CD8-positive, alpha-beta memory T cell (primary cell): ENCODE results near the gene RAD23B. TPM values are rescaled to one million over a fixed set of nuclear protein-coding genes. Genes with fewer than 3 reads are reported as not detected.
A peak's percentile ranks its signal among the peaks of the same experiment; 100 is the strongest.

Experiments used
- CTCF ChIA-PET: fragments of 350-600 bp; sonication (Branson Sonifier 250); formaldehyde crosslinking; loops from one replicate; lab custom pipeline; 2021; ENCODE audit warnings: antibody characterized with exemption; lab: Charles Lee
- POLR2A ChIA-PET: fragments of 350-600 bp; sonication (Branson Sonifier 250); formaldehyde crosslinking; loops from one replicate; lab custom pipeline; 2021; ENCODE audit warnings: antibody characterized with exemption; lab: Charles Lee
- DNase-seq, 5 donors: peaks; one replicate each; pipeline versions ENCODE4 v3.0.0 to v3.0.0-alpha.2; 2020 to 2022; ENCODE audit warnings: mixed read lengths in 1 of 5
- H3K27ac ChIP-seq: one replicate; pipeline ENCODE4 v1.7.0; 2013; ENCODE audit warnings: low read depth, mild to moderate bottlenecking, low read length, moderate library complexity
- H3K27me3 ChIP-seq: 2 replicates; pipeline ENCODE4 v1.7.0; 2013; ENCODE audit warnings: low read length, mild to moderate bottlenecking; ENCODE audit not compliant: insufficient read depth, poor library complexity, severe bottlenecking
- H3K36me3 ChIP-seq: 2 replicates; pipeline ENCODE4 v1.7.0; 2013; ENCODE audit warnings: mild to moderate bottlenecking, low read length, moderate library complexity; ENCODE audit not compliant: insufficient read depth
- H3K4me1 ChIP-seq: 2 replicates; pipeline ENCODE4 v1.7.0; 2013; ENCODE audit warnings: mild to moderate bottlenecking, low read length, moderate library complexity; ENCODE audit not compliant: insufficient read depth
- H3K4me3 ChIP-seq: 2 replicates; pipeline ENCODE4 v1.7.0; 2013; ENCODE audit warnings: mild to moderate bottlenecking, low read length
- H3K9me3 ChIP-seq: 2 replicates; pipeline ENCODE4 v1.7.0; 2013; ENCODE audit warnings: mild to moderate bottlenecking, low read length
- H3K27ac Mint-ChIP-seq, 8 donors: one replicate each; pipeline ENCODE4 v1.8.0; 2020 to 2021; ENCODE audit warnings: mixed read lengths in 8 of 8, mild to moderate bottlenecking in 6 of 8, inconsistent platforms in 3 of 8, moderate library complexity in 3 of 8
- H3K27me3 Mint-ChIP-seq, 2 donors: one replicate each; pipeline ENCODE4 v1.8.0; 2020 to 2021; ENCODE audit warnings: mixed read lengths in 2 of 2, mild to moderate bottlenecking in 1 of 2, moderate library complexity in 1 of 2
- H3K36me3 Mint-ChIP-seq, 3 donors: one replicate each; pipeline ENCODE4 v1.8.0; 2020 to 2021; ENCODE audit warnings: mixed read lengths in 3 of 3, inconsistent platforms in 1 of 3, mild to moderate bottlenecking in 1 of 3
- H3K4me1 Mint-ChIP-seq, 3 donors: one replicate each; pipeline ENCODE4 v1.8.0; 2020 to 2021; ENCODE audit warnings: mixed read lengths in 3 of 3, inconsistent platforms in 1 of 3, mild to moderate bottlenecking in 1 of 3
- H3K4me3 Mint-ChIP-seq, 7 donors: one replicate each; pipeline ENCODE4 v1.8.0; 2020 to 2021; ENCODE audit warnings: mixed read lengths in 7 of 7, mild to moderate bottlenecking in 6 of 7, moderate library complexity in 4 of 7, inconsistent platforms in 2 of 7
- H3K9me3 Mint-ChIP-seq, 5 donors: one replicate each; pipeline ENCODE4 v1.8.0; 2020 to 2022; ENCODE audit warnings: mixed read lengths in 5 of 5, mild to moderate bottlenecking in 3 of 5, moderate library complexity in 2 of 5, inconsistent platforms in 1 of 5
- polyA plus RNA-seq: library from polyadenylated mRNA; unstranded; fragments of 300-500 nt; fragmentation: Illumina TruSeq; gene quantifications from one replicate; pipeline ENCODE4 v1.2.3, GENCODE V29; 2021
- total RNA-seq, 2 experiments: library from RNA; stranded (reverse); gene quantifications; one replicate each; pipeline ENCODE4 v1.2.3, GENCODE V29; 2021

RAD23B gene
- total and polyA plus RNA-seq, 3 experiments from 2014 or later = 12.1 to 150 (median 146) TPM

DNA sequence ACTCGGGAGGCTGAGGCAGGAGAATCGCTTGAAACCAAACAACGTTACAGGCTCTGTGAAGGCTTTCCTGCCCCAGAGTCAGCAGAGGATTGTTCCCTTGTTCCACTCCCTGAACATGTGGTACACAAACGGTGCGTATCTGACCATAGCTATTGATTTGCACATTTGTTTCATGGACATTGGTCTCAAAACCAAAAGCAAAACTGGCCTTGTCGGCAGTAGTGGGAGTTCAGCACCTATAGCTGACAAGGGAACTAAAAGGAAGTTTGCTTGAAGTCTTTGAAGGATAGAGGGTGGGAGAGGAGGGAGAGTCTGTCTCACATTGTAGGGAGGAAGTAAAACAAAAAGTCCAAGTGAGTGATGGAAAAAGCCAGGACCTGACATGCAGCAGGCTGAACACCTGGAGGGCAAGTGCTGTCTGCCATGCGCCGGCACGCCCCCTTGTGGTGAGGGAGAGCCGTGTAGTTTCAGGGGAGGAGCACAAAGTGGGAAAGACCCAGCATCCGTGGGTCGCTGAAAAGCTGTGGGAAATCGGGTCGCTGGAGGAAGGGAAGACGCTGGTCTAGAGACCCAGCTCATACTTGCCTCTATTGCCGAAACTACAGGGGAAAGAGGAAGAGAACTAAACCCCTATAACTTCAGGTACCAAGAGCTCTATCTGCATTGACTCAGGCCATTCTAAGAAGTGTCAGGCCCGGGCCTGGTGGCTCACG lies 58.0 kb downstream of the RAD23B start:
- Histone ChIP-seq H3K4me3 (no peak overlapping the region), H3K27ac (no peak overlapping the region), H3K9me3 (no peaks in the 10 kb centered on the region), H3K36me3 (no peaks in the 10 kb centered on the region), H3K4me1 (no peaks in the 10 kb centered on the region), H3K27me3 (no peaks in the 10 kb centered on the region)
- H3K27ac Mint-ChIP-seq = peak overlapping the region in 3 of 8 donors; percentile 40 to 75 (median 61)
- ChIA-PET POLR2A (no interaction called here), CTCF (interaction anchor here (0.6 to 4.3 kb wide), 40 partner anchors 8 to 205 kb away, joined by 3 to 55 read pairs (median 4); partner anchors contain the start of gene RAD23B)
- peak; percentile 61 to 86 (median 70) for DNase-seq
- no peaks in the 10 kb centered on the region for H3K9me3 Mint-ChIP-seq
- H3K4me3 Mint-ChIP-seq = peak overlapping the region in 3 of 7 donors; percentile 35 to 68 (median 38)
- H3K4me1 Mint-ChIP-seq = peaks cover 7 to 12% (median 12%) of the 10 kb centered on the region in 3 donors
- H3K27me3 Mint-ChIP-seq = no peaks in the 10 kb centered on the region
- H3K36me3 Mint-ChIP-seq = peaks cover 0 to 3% (median 0%) of the 10 kb centered on the region in 3 donors

DNA sequence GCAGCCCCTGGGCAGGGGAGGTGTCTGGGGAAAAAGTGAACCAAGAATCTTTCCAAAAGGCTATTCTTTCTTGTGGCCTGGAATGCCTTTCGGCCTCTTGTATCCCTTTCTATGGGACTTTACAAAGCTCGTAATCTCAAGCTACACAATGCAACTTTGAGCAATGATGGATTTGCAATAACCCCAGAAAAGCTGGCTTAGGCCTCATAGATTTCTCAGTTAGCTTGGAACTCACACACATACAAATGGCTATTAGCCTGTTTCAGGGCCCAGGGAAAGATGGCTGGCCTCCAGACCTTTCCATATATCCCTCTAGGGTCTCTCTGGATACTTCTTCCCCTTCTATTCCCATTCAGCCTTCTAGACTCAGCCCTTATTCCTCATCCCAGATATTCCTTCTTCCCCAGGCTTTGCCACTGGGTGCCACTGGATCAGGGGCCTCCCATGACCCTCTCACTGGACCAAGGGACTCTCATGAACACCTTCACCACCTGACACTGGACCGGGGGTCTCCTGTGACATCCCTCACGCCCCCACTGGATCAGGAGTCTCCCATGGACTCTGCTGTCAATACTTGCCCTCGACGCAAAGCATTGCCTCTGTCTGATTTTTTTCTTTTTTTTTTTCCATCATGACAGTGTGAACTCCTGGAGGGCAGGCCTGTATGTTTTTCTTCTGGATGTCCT lies 59.5 kb downstream of the RAD23B start:
- Histone ChIP-seq H3K4me1 (no peaks in the 10 kb centered on the region), H3K27ac (no peak overlapping the region), H3K36me3 (no peaks in the 10 kb centered on the region), H3K27me3 (no peaks in the 10 kb centered on the region), H3K9me3 (no peaks in the 10 kb centered on the region), H3K4me3 (no peak overlapping the region)
- CTCF ChIA-PET = interaction anchor here (1.0 to 4.3 kb wide), 12 partner anchors 10 to 203 kb away, joined by 3 to 55 read pairs (median 8); partner anchors contain the start of gene RAD23B
- Mint-ChIP-seq H3K4me3 (no peak overlapping the region), H3K36me3 (peaks cover 0 to 2% (median 0%) of the 10 kb centered on the region in 3 donors), H3K9me3 (no peaks in the 10 kb centered on the region), H3K27me3 (no peaks in the 10 kb centered on the region), H3K4me1 (peaks cover 5 to 12% (median 12%) of the 10 kb centered on the region in 3 donors), H3K27ac (peak overlapping the region in 1 of 8 donors; percentile 51)
- POLR2A ChIA-PET = no interaction called here
- no peak for DNase-seq

DNA sequence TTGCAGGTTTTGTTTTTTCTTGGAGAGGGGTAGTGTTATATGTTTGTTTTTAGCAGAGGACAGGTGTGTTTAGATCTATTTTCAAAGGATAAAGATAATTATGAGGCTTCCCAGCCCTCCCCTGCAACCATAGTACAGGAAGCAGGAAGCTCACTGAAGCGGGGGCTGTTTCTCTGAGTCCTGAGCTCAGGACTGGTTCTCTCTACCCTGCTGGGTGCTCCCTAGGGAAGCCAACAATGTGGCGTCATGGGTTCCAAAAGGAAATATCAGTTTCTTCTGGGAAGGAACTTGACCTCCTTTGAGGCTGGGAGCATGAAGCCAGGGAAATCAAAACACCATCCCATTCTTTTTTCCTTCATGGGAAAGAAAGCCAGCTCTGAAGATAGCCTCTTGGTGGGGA lies 62.2 kb downstream of the RAD23B start:
- Mint-ChIP-seq H3K9me3 (no peaks in the 10 kb centered on the region), H3K4me1 (peaks cover 5 to 12% (median 10%) of the 10 kb centered on the region in 3 donors), H3K27ac (peak overlapping the region in 1 of 8 donors; percentile 7), H3K36me3 (no peaks in the 10 kb centered on the region), H3K27me3 (no peaks in the 10 kb centered on the region), H3K4me3 (peak overlapping the region in 1 of 7 donors; percentile 23)
- ChIA-PET CTCF (interaction anchor here (2.2 kb wide), 1 partner anchor 106 kb away, joined by 12 read pairs; no protein-coding TSS in a partner anchor), POLR2A (no interaction called here)
- H3K4me1 ChIP-seq = no peaks in the 10 kb centered on the region
- no peak overlapping the region for H3K27ac ChIP-seq
- no peak for DNase-seq
- no peaks in the 10 kb centered on the region for H3K27me3 ChIP-seq
- H3K9me3 ChIP-seq = no peaks in the 10 kb centered on the region
- H3K4me3 ChIP-seq = no peak overlapping the region
- no peaks in the 10 kb centered on the region for H3K36me3 ChIP-seq

- H3K4me1 Mint-ChIP-seq = peaks cover 2 to 6% (median 3%) of the 10 kb centered on the region in 3 donors
- no peak overlapping the region for H3K27ac ChIP-seq
- no peaks in the 10 kb centered on the region for H3K27me3 ChIP-seq
- POLR2A ChIA-PET = no interaction called here
- H3K9me3 Mint-ChIP-seq = peaks cover 0 to 8% (median 0%) of the 10 kb centered on the region in 5 donors
- H3K27me3 Mint-ChIP-seq = peaks cover 4 to 20% of the 10 kb centered on the region in 2 donors
- H3K4me3 ChIP-seq = no peak overlapping the region
- H3K36me3 ChIP-seq = no peaks in the 10 kb centered on the region
- no peaks in the 10 kb centered on the region for H3K36me3 Mint-ChIP-seq
- no peaks in the 10 kb centered on the region for H3K9me3 ChIP-seq
- CTCF ChIA-PET = interaction anchor here (1.2 kb wide), 1 partner anchor 8 kb away, joined by 5 read pairs; no protein-coding TSS in a partner anchor
- no peak for DNase-seq
- H3K4me1 ChIP-seq = no peaks in the 10 kb centered on the region
- no peak overlapping the region for H3K27ac Mint-ChIP-seq
- no peak overlapping the region for H3K4me3 Mint-ChIP-seq
Measured at GRCh38 chr9:107348836-107349235, 65.8 kb downstream of the RAD23B start.

GRCh38 chr9:107350443-107350842 lies 67.4 kb downstream of the RAD23B start:
- peaks cover 0 to 8% (median 0%) of the 10 kb centered on the region in 5 donors for H3K9me3 Mint-ChIP-seq
- POLR2A ChIA-PET = no interaction called here
- no peaks in the 10 kb centered on the region for H3K36me3 ChIP-seq
- peaks cover 4 to 28% of the 10 kb centered on the region in 2 donors for H3K27me3 Mint-ChIP-seq
- no peak overlapping the region for H3K27ac Mint-ChIP-seq
- no peak overlapping the region for H3K27ac ChIP-seq
- no peak overlapping the region for H3K4me3 ChIP-seq
- H3K9me3 ChIP-seq = no peaks in the 10 kb centered on the region
- H3K4me1 Mint-ChIP-seq = no peaks in the 10 kb centered on the region
- no peaks in the 10 kb centered on the region for H3K4me1 ChIP-seq
- CTCF ChIA-PET = interaction anchor here (1.0 kb wide), 1 partner anchor 9 kb away, joined by 4 read pairs; no protein-coding TSS in a partner anchor
- DNase-seq = no peak
- no peaks in the 10 kb centered on the region for H3K27me3 ChIP-seq
- H3K4me3 Mint-ChIP-seq = peak overlapping the region in 1 of 7 donors; percentile 29
- no peaks in the 10 kb centered on the region for H3K36me3 Mint-ChIP-seq

DNA sequence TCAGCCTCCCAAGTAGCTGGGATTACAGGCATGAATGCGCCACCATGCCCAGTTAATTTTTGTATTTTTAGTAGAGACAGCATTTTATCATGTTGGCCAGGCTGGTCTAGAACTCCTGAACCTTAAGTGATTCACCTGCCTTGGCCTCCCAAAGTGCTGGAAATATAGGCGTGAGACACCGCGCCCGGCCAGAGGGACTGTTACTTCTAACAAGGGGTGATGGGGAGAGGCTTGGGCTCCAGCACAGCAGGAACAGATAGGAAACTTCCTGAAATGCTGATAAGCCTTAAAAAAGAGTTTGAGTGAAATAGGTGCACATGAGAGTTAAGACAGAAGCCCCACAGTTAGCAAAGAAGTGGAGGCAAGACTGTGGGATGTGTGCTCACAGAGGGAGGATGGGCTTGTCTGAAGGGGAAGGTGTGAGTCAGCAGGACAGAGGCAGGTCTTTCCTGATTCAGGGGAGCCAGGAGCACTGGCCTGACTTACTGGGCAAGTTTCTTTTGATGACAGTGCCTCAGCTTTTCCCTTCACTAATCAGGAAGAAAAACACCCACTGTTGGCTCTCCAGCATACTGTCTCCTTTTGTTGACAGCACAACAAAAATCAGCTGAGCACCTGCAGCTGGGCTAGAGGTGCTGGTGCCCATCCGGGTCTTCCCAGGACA lies 68.4 kb downstream of the RAD23B start:
- Mint-ChIP-seq H3K4me3 (no peak overlapping the region), H3K27me3 (peaks cover 4 to 36% of the 10 kb centered on the region in 2 donors), H3K36me3 (no peaks in the 10 kb centered on the region), H3K9me3 (peaks cover 0 to 8% (median 0%) of the 10 kb centered on the region in 5 donors), H3K4me1 (no peaks in the 10 kb centered on the region), H3K27ac (no peak overlapping the region)
- Histone ChIP-seq H3K27ac (no peak overlapping the region), H3K27me3 (no peaks in the 10 kb centered on the region), H3K4me1 (no peaks in the 10 kb centered on the region), H3K9me3 (no peaks in the 10 kb centered on the region), H3K36me3 (no peaks in the 10 kb centered on the region), H3K4me3 (no peak overlapping the region)
- DNase-seq = no peak
- CTCF ChIA-PET = interaction anchor here (1.0 kb wide), 1 partner anchor 10 kb away, joined by 4 read pairs; no protein-coding TSS in a partner anchor
- POLR2A ChIA-PET = no interaction called here

- Mint-ChIP-seq H3K27me3 (peaks cover 9 to 40% of the 10 kb centered on the region in 2 donors), H3K27ac (no peak overlapping the region), H3K9me3 (peaks cover 0 to 8% (median 0%) of the 10 kb centered on the region in 5 donors), H3K4me3 (no peak overlapping the region), H3K36me3 (no peaks in the 10 kb centered on the region), H3K4me1 (no peaks in the 10 kb centered on the region)
- ChIA-PET CTCF (interaction anchor here (2.9 kb wide), 1 partner anchor 14 kb away, joined by 16 read pairs; no protein-coding TSS in a partner anchor), POLR2A (no interaction called here)
- H3K9me3 ChIP-seq = no peaks in the 10 kb centered on the region
- no peak for DNase-seq
- no peaks in the 10 kb centered on the region for H3K27me3 ChIP-seq
- H3K4me1 ChIP-seq = no peaks in the 10 kb centered on the region
- no peaks in the 10 kb centered on the region for H3K36me3 ChIP-seq
- no peak overlapping the region for H3K4me3 ChIP-seq
- H3K27ac ChIP-seq = no peak overlapping the region
Measured at GRCh38 chr9:107355394-107355793, 72.3 kb downstream of the RAD23B start.
